GM12891 (cell line): ENCODE results near the gene DCTN2.
"Not testable (repeated sequence)": the region's sequence is repeated elsewhere in the genome, so short reads cannot be mapped to it uniquely, and the experiment has no call there.

ENCODE experiments used
- DNase-seq: peaks from one replicate; pipeline ENCODE4 v3.0.0; 2011; ENCODE audit warnings: low spot score; ENCODE audit not compliant: insufficient read length
- FAIRE-seq: peaks from 2 replicates; lab custom pipeline; 2011; peaks lifted over from hg19 to GRCh38; lab: Jason Lieb, UNC
- PAX5 ChIP-seq: IDR thresholded peaks from 2 replicates; pipeline ENCODE4 v1.6.1; 2011; ENCODE audit warnings: low read length, moderate library complexity, mild to moderate bottlenecking; ENCODE audit not compliant: insufficient read depth, severe bottlenecking
- POLR2A ChIP-seq: IDR thresholded peaks from 2 replicates; pipeline ENCODE4 v1.6.1; 2011; ENCODE audit warnings: low read depth, low read length, control low read depth
- POLR2AphosphoS5 ChIP-seq: IDR thresholded peaks from 2 replicates; pipeline ENCODE4 v1.6.1; 2011; ENCODE audit warnings: low read depth, low read length, control low read depth
- POU2F2 ChIP-seq: IDR thresholded peaks from 2 replicates; pipeline ENCODE4 v1.6.1; 2011; ENCODE audit warnings: low read depth, mild to moderate bottlenecking, control low read depth, low read length, moderate library complexity
- SPI1 ChIP-seq: IDR thresholded peaks from 2 replicates; pipeline ENCODE4 v1.6.1; 2011; ENCODE audit warnings: low read depth, low read length, control low read depth
- TAF1 ChIP-seq: IDR thresholded peaks from 2 replicates; pipeline ENCODE4 v1.6.1; 2011; ENCODE audit warnings: low read depth, low read length, control low read depth

The DCTN2 gene

DNA sequence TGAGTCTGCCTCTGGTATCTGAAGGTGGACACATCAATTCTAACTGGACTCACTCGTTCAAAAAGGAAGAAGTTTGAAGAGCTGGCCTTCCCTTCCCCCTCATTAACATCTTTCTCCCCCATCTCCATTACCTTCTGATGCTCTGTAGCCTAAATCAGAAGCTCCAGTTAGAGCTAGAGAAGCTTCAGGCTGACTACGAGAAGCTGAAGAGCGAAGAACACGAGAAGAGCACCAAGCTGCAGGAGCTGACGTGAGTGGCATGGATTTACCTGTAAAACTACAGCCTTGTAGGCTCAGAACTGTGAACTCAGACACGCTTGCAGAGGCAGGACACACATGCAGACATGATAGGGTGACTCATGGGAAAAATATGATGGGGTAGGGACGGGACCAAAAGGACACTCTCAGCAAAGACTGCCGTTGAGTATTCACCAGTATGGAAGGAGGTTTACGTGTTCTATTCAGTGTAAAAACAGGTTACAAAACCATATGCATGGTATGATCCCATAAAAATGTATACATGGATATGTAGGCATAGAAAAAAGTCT, 29.7 kb upstream of the DCTN2 start:
- no peak for TF ChIP-seq SPI1
- TF ChIP-seq POU2F2: no peak
- no peak for TF ChIP-seq POLR2A
- TF ChIP-seq PAX5: no peak
- TF ChIP-seq POLR2AphosphoS5: no peak
- TF ChIP-seq TAF1: no peak
- FAIRE-seq: no peak
- no peak for DNase-seq

DNA sequence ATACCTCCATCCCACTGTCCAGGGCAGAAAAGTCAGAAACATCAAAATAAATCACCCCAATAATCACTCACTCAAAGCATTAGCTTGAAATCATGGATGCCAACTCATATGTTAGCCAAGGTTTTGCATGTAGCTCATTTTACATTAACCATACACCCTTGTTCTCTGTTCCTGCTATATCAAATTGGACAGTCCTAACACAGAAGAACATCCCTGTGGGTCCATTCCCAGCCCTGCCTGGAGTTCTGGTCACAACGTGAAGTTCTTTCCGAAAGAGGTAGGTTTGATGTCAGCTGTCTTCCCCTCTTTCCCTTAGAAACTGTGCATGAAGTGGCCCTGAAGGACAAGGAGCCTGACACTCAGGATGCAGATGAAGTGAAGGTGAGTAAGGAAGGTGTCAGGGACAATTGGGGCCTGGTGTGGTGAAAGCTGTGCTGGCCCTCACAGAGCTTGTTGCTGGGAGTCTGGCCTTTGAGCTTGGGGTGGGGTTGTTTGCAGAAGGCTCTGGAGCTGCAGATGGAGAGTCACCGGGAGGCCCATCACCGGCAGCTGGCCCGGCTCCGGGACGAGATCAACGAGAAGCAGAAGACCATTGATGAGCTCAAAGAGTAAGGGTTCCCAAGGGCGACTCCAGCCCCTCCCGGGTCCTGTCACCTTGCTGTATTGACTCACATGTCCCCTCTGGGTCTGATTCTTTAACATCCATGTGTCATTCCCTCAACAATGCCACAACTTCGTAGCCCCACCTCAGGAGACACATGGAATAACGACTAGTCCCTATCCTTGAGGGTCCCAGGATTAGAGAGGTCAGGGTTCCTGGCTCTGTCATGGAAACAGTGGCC, 29.0 kb upstream of the DCTN2 start:
- DNase-seq (no peak), FAIRE-seq (no peak)
- no peak for TF ChIP-seq POLR2A
- no peak for TF ChIP-seq TAF1
- TF ChIP-seq POLR2AphosphoS5: no peak
- no peak for TF ChIP-seq SPI1
- no peak for TF ChIP-seq POU2F2
- TF ChIP-seq PAX5: no peak

DNA sequence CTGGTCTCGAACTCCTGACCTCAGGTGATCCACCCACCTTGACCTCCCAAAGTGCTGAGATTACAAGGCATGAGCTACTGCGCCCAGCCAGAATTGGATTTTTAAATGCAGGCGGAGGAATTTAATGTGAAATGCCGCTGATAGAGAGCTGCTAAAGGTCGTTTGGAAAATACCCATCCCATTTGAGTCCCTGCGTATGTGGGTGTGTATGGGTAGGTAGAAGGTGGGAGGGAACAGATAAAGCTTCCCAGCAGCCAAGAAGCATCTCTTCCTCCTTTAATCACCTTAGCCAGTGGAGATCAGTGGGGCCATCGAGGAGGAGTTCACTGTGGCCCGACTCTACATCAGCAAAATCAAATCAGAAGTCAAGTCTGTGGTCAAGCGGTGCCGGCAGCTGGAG, 27.8 kb upstream of the DCTN2 start:
- no peak for TF ChIP-seq POLR2AphosphoS5
- TF ChIP-seq TAF1: no peak
- TF ChIP-seq POU2F2: no peak
- FAIRE-seq: no peak
- no peak for DNase-seq

DNA sequence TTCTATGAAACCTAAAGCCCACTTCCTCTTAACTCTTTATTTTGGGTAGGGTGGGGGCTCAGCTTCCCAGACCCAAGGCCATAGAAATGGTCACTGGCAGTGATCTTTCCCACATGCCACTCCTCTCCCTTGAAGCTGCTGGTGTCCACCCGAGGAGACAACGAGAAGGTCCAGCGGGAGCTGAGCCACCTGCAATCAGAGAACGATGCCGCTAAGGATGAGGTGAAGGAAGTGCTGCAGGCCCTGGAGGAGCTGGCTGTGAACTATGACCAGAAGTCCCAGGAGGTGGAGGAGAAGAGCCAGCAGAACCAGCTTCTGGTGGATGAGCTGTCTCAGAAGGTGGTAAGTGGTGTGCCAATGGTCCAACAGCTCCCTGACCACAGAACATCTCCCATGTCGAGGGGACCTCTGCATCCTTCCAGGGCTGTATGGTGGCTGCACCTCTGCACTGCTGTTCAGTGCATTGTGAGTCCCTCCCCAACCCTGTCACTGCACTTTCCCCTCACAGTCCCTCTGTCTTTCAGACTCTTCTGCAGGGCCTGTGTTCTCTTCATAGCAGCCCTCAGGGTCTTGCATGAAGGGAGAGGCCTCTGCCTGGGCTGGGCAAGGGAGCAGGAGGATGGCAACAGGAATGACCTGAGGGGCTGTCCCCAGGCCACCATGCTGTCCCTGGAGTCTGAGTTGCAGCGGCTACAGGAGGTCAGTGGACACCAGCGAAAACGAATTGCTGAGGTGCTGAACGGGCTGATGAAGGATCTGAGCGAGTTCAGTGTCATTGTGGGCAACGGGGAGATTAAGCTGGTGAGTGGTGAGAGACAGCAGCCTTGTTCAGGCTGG, 25.2 kb upstream of the DCTN2 start:
- no peak for TF ChIP-seq SPI1
- FAIRE-seq: no peak
- no peak for DNase-seq

DNA sequence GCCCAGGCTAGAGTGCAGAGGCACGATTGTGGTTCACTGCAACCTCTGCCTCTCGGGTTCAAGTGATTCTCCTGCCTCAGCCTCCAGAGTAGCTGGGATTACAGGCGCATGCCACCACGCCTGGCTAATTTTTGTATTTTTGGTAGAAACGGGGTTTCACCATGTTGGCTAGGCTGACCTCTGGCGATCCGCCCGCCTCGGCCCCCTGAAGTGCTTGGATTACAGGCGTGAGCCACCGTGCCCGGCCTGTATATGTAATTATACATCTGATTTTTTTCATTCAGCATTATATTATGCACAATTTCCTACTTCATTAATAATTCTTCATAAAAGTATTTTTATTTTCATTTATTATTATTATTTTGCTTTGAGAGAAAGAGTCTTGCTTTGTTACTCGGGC, 23.4 kb upstream of the DCTN2 start:
- not testable (repeated sequence) for DNase-seq, FAIRE-seq

DNA sequence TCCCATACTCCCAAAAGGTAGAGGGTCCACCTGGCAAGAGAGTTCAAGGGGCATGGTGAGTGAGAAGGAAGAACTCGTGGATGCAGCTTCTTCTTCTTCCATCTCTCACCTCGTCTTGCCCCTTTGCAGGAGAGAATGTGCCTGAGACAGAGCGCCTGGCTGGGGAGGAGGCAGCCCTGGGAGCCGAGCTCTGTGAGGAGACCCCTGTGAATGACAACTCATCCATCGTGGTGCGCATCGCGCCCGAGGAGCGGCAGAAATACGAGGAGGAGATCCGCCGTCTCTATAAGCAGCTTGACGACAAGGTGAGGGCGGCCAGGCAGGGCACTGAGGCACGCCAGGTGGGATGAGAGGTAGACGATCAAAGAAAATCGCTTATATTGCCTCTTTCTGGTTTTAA, 22.9 kb upstream of the DCTN2 start:
- TF ChIP-seq SPI1 (no peak), POU2F2 (no peak), PAX5 (no peak), POLR2AphosphoS5 (no peak), TAF1 (no peak), POLR2A (no peak)
- DNase-seq: no peak
- FAIRE-seq: no peak

DNA sequence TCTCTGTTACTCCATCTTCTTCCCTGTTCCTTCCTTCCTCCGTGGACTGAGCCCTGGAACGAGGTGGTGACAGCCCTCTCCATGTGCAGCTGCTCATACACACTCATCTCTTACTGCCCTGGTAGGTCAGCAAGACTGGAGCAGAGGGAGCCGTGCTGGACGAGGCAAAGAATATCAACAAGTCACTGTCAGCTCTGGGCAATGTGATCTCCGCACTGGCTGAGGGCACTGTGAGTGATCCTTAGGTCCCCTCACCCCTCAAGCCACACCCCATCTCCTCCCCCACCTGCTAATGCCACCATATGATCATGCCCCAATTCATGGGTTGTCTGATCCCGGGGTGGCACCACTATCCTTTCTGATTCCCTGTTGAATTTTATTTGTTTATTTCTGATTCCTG, 21.8 kb upstream of the DCTN2 start:
- FAIRE-seq (peak; percentile 20), DNase-seq (no peak)
- TF ChIP-seq POLR2A (no peak), POLR2AphosphoS5 (no peak), POU2F2 (no peak), SPI1 (no peak), PAX5 (no peak), TAF1 (no peak)

DNA sequence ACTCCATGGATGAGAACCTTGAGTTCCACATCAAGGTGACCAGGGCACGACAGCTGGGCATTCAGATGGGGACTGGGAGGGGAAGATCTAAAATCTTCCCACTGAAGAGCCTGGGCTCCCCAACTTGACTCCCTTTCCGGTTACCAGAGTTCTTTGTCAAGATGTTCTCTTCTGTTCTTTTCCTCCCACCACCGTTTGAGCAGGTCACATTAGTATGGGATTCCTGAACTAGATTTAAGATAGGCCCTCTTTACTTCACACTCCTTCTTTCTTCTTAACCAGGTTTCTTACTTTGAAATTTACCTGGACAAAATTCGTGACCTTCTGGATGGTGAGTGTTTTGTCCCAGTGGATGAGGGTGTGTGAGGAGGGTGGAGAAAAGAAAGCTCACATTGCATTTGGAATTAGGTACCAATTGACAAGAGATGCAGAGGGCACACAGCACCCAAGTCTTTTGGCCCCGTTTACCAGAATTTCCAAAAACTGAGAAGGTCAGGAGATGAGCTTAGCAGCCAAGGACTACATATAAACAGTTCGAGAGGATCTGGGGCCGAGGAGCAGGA, 17.3 kb upstream of the DCTN2 start:
- no peak for TF ChIP-seq PAX5
- no peak for TF ChIP-seq POU2F2
- TF ChIP-seq TAF1: no peak
- no peak for TF ChIP-seq POLR2A
- TF ChIP-seq POLR2AphosphoS5: no peak
- no peak for TF ChIP-seq SPI1
- FAIRE-seq (no peak), DNase-seq (no peak)

DNA sequence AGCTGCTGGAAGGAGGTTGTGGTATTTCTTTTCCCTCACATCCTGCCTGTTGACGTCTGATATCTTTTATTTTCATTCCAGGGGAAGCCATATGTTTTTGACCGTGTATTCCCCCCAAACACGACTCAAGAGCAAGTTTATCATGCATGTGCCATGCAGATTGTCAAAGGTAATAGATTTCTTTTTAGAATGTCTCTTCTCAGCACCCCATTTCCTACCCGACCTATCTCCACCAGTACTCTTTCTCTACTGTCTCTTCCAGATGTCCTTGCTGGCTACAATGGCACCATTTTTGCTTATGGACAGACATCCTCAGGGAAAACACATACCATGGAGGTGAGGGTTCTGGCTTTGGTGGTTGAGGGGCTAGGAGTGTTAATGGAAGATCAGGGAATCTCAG, 16.4 kb upstream of the DCTN2 start:
- TF ChIP-seq POLR2A (no peak), SPI1 (no peak), POU2F2 (no peak), PAX5 (no peak), TAF1 (no peak), POLR2AphosphoS5 (no peak)
- no peak for FAIRE-seq

DNA sequence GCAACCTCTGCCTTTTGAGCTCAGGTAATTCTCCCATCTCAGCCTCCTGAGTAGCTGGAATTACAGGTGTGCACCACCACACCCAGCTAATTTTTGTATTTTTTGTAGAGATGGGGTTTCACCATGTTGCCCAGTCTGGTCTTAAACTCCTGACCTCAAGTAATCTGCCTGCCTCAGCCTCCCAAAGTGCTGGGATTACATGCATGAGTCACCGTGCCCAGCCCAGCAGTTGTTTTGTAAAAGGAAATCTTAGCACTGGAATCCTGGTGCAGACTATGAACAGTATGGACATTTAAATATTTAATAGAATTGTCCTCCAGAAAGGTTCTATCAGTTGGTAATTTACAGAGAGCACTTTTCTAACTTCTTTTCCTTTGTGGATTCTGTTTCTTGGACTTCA, 14.1 kb upstream of the DCTN2 start:
- DNase-seq, FAIRE-seq: not testable (repeated sequence)

More for the DNA sequence above, 16.4 kb upstream of the DCTN2 start:
- DNase-seq: no peak
